A549 (cell line): ENCODE results near the gene ABCG8. TPM values are rescaled to one million over a fixed set of nuclear protein-coding genes. Genes with fewer than 3 reads are reported as not detected.

Experiments
- ATAC-seq, 2 experiments: fragments of 200-7000 bp in 1 of 2; fragments of >200 bp in 1 of 2; cut with Nextera tagmentation in 1 of 2; cut with Tn5 transposase in 1 of 2; 3 replicates each; pipeline versions ENCODE4 v1.8.0 to v1.9.1; 2018 to 2020; ENCODE audit warnings: mild to moderate bottlenecking in 1 of 2, moderate library complexity in 1 of 2
- CTCF ChIA-PET: fragments of 300-600 bp; sonication (Branson Sonifier 250); formaldehyde crosslinking; extraction: SDS; loops from one replicate; lab custom pipeline; 2021; ENCODE audit warnings: antibody characterized with exemption, inconsistent platforms; lab: Yijun Ruan, JAX
- POLR2A ChIA-PET: fragments of 350-600 bp; formaldehyde crosslinking; extraction: SDS; loops from one replicate; lab custom pipeline; 2021; ENCODE audit warnings: antibody characterized with exemption, inconsistent platforms; lab: Yijun Ruan, JAX
- DNase-seq, 2 experiments: peaks; one replicate each; pipeline versions ENCODE4 v3.0.0 to v3.0.0-alpha.2; 2011 to 2016; ENCODE audit warnings: low read depth in 1 of 2, low spot score in 1 of 2
- FAIRE-seq: peaks from 2 replicates; lab custom pipeline; 2011; peaks lifted over from hg19 to GRCh38; lab: Jason Lieb, UNC
- H3K27ac ChIP-seq, 2 experiments: fragments of >200 bp; sonication (Bioruptor Twin); formaldehyde crosslinking; 3 replicates each; pipeline ENCODE4 v1.5.1; 2016 to 2017
- H3K4me1 ChIP-seq: fragments of >200 bp; sonication (Bioruptor Twin); formaldehyde crosslinking; 3 replicates; pipeline ENCODE4 v1.6.1; 2016
- H3K4me2 ChIP-seq: fragments of >200 bp; sonication (Bioruptor Twin); formaldehyde crosslinking; 3 replicates; pipeline ENCODE4 v1.6.1; 2016
- H3K4me3 ChIP-seq: fragments of >200 bp; sonication (Bioruptor Twin); formaldehyde crosslinking; 3 replicates; pipeline ENCODE4 v1.5.1; 2016
- H3K9me3 ChIP-seq: fragments of >200 bp; sonication (Bioruptor Twin); formaldehyde crosslinking; 3 replicates; pipeline ENCODE4 v1.6.1; 2016
- BCL3 ChIP-seq: fragments of >200 bp; sonication (Bioruptor Twin); formaldehyde crosslinking; IDR thresholded peaks from 3 replicates; pipeline ENCODE4 v1.6.1; 2016
- BHLHE40 ChIP-seq: IDR thresholded peaks from 2 replicates; pipeline ENCODE4 v1.6.1; 2012; ENCODE audit warnings: low read depth, low read length, inconsistent platforms
- CBX8 ChIP-seq: fragments of 200-600 bp; sonication (generic); IDR thresholded peaks from 2 replicates; pipeline ENCODE4 v1.6.1; 2016
- CTCF ChIP-seq: fragments of >200 bp; sonication (Bioruptor Twin); formaldehyde crosslinking; IDR thresholded peaks from 3 replicates; pipeline ENCODE4 v1.5.1; 2016
- ESRRA ChIP-seq: fragments of 150-350 bp; IDR thresholded peaks from 2 replicates; pipeline ENCODE4 v1.6.1; 2014; ENCODE audit warnings: mild to moderate bottlenecking, low read length, borderline replicate concordance
- FOSL2 ChIP-seq, 2 experiments: fragments of 450-650 bp in 1 of 2; fragments of >200 bp in 1 of 2; sonication (Bioruptor Twin) in 1 of 2; formaldehyde crosslinking; IDR thresholded peaks; 2 replicates each; pipeline versions ENCODE4 v1.5.0 to v1.6.1; 2016 to 2020; ENCODE audit warnings: mild to moderate bottlenecking in 1 of 2, moderate library complexity in 1 of 2
- FOXS1 ChIP-seq: fragments of 250-450 bp; sonication (Bioruptor Pico); IDR thresholded peaks from 2 replicates; pipeline ENCODE4 v1.5.0; 2020; ENCODE audit warnings: mild to moderate bottlenecking, moderate library complexity
- HOXB5 ChIP-seq: fragments of 250-450 bp; sonication (Bioruptor Pico); IDR thresholded peaks from 2 replicates; pipeline ENCODE4 v1.5.0; 2020; ENCODE audit warnings: mild to moderate bottlenecking, moderate library complexity
- KDM5A ChIP-seq: fragments of 200-600 bp; sonication (generic); IDR thresholded peaks from 2 replicates; pipeline ENCODE4 v1.6.1; 2016; ENCODE audit warnings: antibody characterized with exemption, mild to moderate bottlenecking
- NPAS2 ChIP-seq: fragments of 250-450 bp; sonication (Bioruptor Pico); IDR thresholded peaks from 2 replicates; pipeline ENCODE4 v1.8.0; 2022; ENCODE audit warnings: mild to moderate bottlenecking, moderate library complexity, borderline replicate concordance
- NR3C1 ChIP-seq: fragments of >200 bp; sonication (Bioruptor Twin); formaldehyde crosslinking; IDR thresholded peaks from 3 replicates; pipeline ENCODE4 v1.6.1; 2017
- PHF8 ChIP-seq: fragments of 200-600 bp; sonication (generic); IDR thresholded peaks from 2 replicates; pipeline ENCODE4 v1.6.1; 2016; ENCODE audit warnings: low read depth, mild to moderate bottlenecking, antibody characterized with exemption, moderate library complexity, borderline replicate concordance
- POLR2A ChIP-seq: IDR thresholded peaks from 2 replicates; pipeline ENCODE4 v1.6.1; 2012; ENCODE audit warnings: mild to moderate bottlenecking, low read length
- POLR2AphosphoS2 ChIP-seq: conservative IDR thresholded peaks from 2 replicates; pipeline ENCODE4 v1.6.1; 2012; ENCODE audit warnings: low read length, improper control_type of control experiment, inconsistent platforms
- REST ChIP-seq: fragments of 200-600 bp; sonication (generic); IDR thresholded peaks from 2 replicates; pipeline ENCODE4 v1.6.1; 2016; ENCODE audit warnings: antibody characterized with exemption, mild to moderate bottlenecking, moderate library complexity
- RNF2 ChIP-seq: fragments of 200-600 bp; sonication (generic); IDR thresholded peaks from 2 replicates; pipeline ENCODE4 v1.6.1; 2016; ENCODE audit warnings: low read depth, mild to moderate bottlenecking, antibody characterized with exemption, moderate library complexity, borderline replicate concordance
- TFCP2L1 ChIP-seq: fragments of 250-450 bp; sonication (Bioruptor Pico); IDR thresholded peaks from 2 replicates; pipeline ENCODE4 v1.5.0; 2021; ENCODE audit warnings: mild to moderate bottlenecking
- USF2 ChIP-seq: fragments of 450-650 bp; IDR thresholded peaks from 2 replicates; pipeline ENCODE4 v1.6.1; 2014; ENCODE audit warnings: antibody characterized with exemption
- ZC3H11A ChIP-seq: fragments of 450-650 bp; IDR thresholded peaks from 2 replicates; pipeline ENCODE4 v1.6.1; 2014; ENCODE audit warnings: antibody characterized with exemption, mild to moderate bottlenecking
- ZFP36 ChIP-seq: fragments of 450-650 bp; IDR thresholded peaks from 2 replicates; pipeline ENCODE4 v1.6.1; 2014; ENCODE audit warnings: borderline replicate concordance; ENCODE audit not compliant: partially characterized antibody
- WGBS: methylation state at CpG from one replicate; pipeline ENCODE4 v1.1.6; 2017; ENCODE audit errors: missing lambda C conversion rate; 5-methylcytosine and 5-hydroxymethylcytosine counted together
- polyA plus RNA-seq, 4 experiments: library from polyadenylated mRNA; depleted of rRNA in 3 of 4; stranded (reverse); fragments of >200 nt; fragmentation: RNase III in 1 of 4; extraction: RNeasy Plus Mini Kit Qiagen cat#74134 plus additional on column Dnase treatment in 1 of 4; gene quantifications; 2 replicates in 3 of 4; 3 replicates in 1 of 4; pipeline ENCODE4 v1.2.3, GENCODE V29; 2011 to 2017
- TF ChIP-seq, protein P1 (sequence below): fragments of 150-350 bp; IDR thresholded peaks from 2 replicates; pipeline ENCODE4 v1.6.1; 2014; ENCODE audit warnings: low read depth, mild to moderate bottlenecking, low read length

Gene ABCG8
- polyA plus RNA-seq, 2 of the 4 experiments (the other 2 are of a cell fraction): not detected

DNA sequence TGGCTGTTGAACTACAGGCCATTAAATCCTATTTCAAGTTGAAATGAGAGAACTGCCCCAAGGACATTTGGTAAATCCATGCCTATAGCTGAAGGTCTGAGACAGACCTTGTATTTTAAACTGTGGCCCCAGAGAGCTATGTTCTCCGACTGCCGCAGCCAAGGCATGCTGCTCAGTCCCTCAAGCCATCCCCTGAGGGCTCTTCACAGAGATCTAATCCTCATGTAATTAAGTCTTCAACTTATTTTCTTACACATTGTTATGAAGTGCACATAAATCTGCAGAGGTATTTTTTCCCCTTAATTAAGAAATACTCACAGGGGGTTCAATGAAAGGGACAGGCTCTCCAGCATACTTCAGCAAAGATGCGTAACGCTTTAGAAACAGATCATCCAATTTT is 50.6 kb downstream of the ABCG8 start:
- FAIRE-seq (no peak), ATAC-seq (no peak)
- TF ChIP-seq CBX8: no peak
- no peak for TF ChIP-seq HOXB5 (CRISPR knock-in tag)
- TF ChIP-seq FOXS1 (CRISPR knock-in tag): no peak
- TF ChIP-seq BCL3: no peak
- TF ChIP-seq REST: no peak
- TF ChIP-seq ZFP36: no peak
- no peak for TF ChIP-seq ESRRA
- TF ChIP-seq PHF8: no peak

GRCh38 chr2:43890855-43891254 is 52.1 kb downstream of the ABCG8 start:
- no peak for DNase-seq
- CTCF ChIA-PET: interaction anchor here (1.1 to 1.3 kb wide), 2 partner anchors 15 to 281 kb away, joined by 3 to 4 read pairs; no protein-coding TSS in a partner anchor
- Histone ChIP-seq H3K4me2 (no peak overlapping the region), H3K4me1 (no peaks in the 10 kb centered on the region; the same call in 2 of the 3 replicates), H3K9me3 (no peaks in the 10 kb centered on the region), H3K27ac (no peak overlapping the region), H3K4me3 (no peak overlapping the region)
- 74% methylated on average over 4 of the region's 4 CpGs for WGBS
- no peak for FAIRE-seq
- POLR2A ChIA-PET: no interaction called here
- ATAC-seq: 0 out of 6 replicates have a peak, but pooled peaks of 1 of the 2 experiments have one; percentile 54
- no peak for TF ChIP-seq NR3C1
- no peak for TF ChIP-seq FOSL2 (IDR thresholded peaks at IDR 0.05)
- peak; percentile 66 for TF ChIP-seq FOSL2 (CRISPR knock-in tag; IDR thresholded peaks at IDR 0.05)

More for the DNA sequence above, 50.6 kb downstream of the ABCG8 start:
- H3K4me1 ChIP-seq: no peaks in the 10 kb centered on the region; the same call in 2 of the 3 replicates
- POLR2A ChIA-PET: no interaction called here
- H3K9me3 ChIP-seq: no peaks in the 10 kb centered on the region
- H3K27ac ChIP-seq: no peak overlapping the region
- WGBS: 99% methylated on average over 4 of the region's 4 CpGs
- CTCF ChIA-PET: interaction anchor here (3.2 kb wide), 1 partner anchor 12 kb away, joined by 18 read pairs; no protein-coding TSS in a partner anchor
- no peak overlapping the region for H3K4me2 ChIP-seq
- no peak overlapping the region for H3K4me3 ChIP-seq
- DNase-seq: no peak

DNA sequence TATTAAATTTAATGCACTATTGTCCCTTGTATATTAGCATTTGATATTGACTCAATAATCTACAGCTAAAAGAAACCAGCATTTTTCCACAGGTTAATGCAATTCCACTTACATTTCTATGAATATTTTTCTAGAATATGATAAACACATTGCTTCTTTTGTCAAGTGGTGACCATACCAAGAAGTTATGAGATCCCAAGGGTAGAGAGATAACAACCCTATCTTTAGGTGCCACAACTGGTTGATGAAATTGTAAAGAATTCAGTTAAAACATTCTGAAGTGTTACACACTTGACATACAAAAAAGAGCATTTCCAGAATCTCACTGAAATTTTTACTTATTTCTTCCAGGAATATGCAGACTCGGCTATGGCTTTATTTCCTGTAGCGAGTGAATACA is 56.0 kb downstream of the ABCG8 start:
- no peak for FAIRE-seq
- Histone ChIP-seq H3K27ac (no peak overlapping the region), H3K9me3 (no peaks in the 10 kb centered on the region), H3K4me2 (no peak overlapping the region), H3K4me3 (no peak overlapping the region), H3K4me1 (peaks cover 20% of the 10 kb centered on the region)
- ATAC-seq: no peak
- POLR2A ChIA-PET: no interaction called here
- 94% methylated on average over 2 of the region's 2 CpGs for WGBS
- DNase-seq: no peak
- CTCF ChIA-PET: interaction anchor here (1.3 to 1.6 kb wide), 2 partner anchors 9 to 17 kb away, joined by 3 to 5 read pairs; no protein-coding TSS in a partner anchor
- no peak for TF ChIP-seq CTCF
- TF ChIP-seq TFCP2L1 (CRISPR knock-in tag): no peak
- TF ChIP-seq CBX8: no peak
- TF ChIP-seq USF2: no peak
- no peak for TF ChIP-seq REST
- TF ChIP-seq ZC3H11A: no peak
- TF ChIP-seq BHLHE40: no peak
- no peak for TF ChIP-seq POLR2AphosphoS2
- no peak for TF ChIP-seq KDM5A
- TF ChIP-seq RNF2: no peak
- TF ChIP-seq NPAS2: no peak
- TF ChIP-seq, protein P1, sequence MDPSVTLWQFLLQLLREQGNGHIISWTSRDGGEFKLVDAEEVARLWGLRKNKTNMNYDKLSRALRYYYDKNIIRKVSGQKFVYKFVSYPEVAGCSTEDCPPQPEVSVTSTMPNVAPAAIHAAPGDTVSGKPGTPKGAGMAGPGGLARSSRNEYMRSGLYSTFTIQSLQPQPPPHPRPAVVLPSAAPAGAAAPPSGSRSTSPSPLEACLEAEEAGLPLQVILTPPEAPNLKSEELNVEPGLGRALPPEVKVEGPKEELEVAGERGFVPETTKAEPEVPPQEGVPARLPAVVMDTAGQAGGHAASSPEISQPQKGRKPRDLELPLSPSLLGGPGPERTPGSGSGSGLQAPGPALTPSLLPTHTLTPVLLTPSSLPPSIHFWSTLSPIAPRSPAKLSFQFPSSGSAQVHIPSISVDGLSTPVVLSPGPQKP: no peak
- no peak for TF ChIP-seq POLR2A
